ENCODE data around the gene PIP4K2A.

GRCh38 chr10:22597138-22597537, 117.2 kb downstream of the PIP4K2A start:
- TF ChIP-seq POLR2A (IDR thresholded peaks at IDR 0.05) (peak in 1 of 4 donors; percentile 19), CTCF (IDR thresholded peaks at IDR 0.05) (no peak)
